ENCODE data around the gene TBC1D17. TPM values are rescaled to one million over a fixed set of nuclear protein-coding genes. Genes with fewer than 3 reads are reported as not detected.
A peak's percentile ranks its signal among the peaks of the same experiment; 100 is the strongest.

The TBC1D17 gene
- total and polyA plus RNA-seq, 10 of the 15 experiments (the other 5 are each of a cell fraction or from before 2014, with no cell fraction given): 0.42 to 20.4 (median 11.2) TPM

GRCh38 chr19:49894011-49894664 is 16.6 kb downstream of the TBC1D17 start:
- WGBS (ENCODE audit: insufficient coverage, insufficient replicate concordance, low lambda C conversion rate, missing lambda C conversion rate): 62% methylated on average over 18 of the region's 18 CpGs
- ATAC-seq (no peak), DNase-seq (ENCODE audit: low read depth, low spot score) (no peak), FAIRE-seq (no peak)
- in situ Hi-C loops (cut with MboI) (loop anchor here (25.0 kb wide), 1 partner anchor 1257 kb away; the partner anchor contains the start of genes CA11 and DBP), intact Hi-C loops (cut with micrococcal nuclease; ENCODE audit: unreplicated experiment) (no loop called here)
- Histone ChIP-seq H3K36me3 (ENCODE audit: control insufficient read depth in 2 of 2, insufficient read depth in 2 of 2, low read length in 1 of 2) (peaks cover 0 to 9% of the 10 kb centered on the region in 2 experiments; a peak in 3 of 4 replicates), H3K27me3 (replicated peaks in 1 of 2; ENCODE audit: control insufficient read depth in 2 of 2, insufficient read depth in 2 of 2, low read length in 1 of 2) (no peaks in the 10 kb centered on the region), H3K9me3 (replicated peaks; ENCODE audit: control insufficient read depth, insufficient read depth, low read length) (no peaks in the 10 kb centered on the region; the same call in 2 of the 3 replicates), H3K4me3 (peak overlapping the region; percentile 77), H3K4me1 (ENCODE audit: control insufficient read depth, insufficient read depth, low read length) (peaks cover 46% of the 10 kb centered on the region), H3K27ac (ENCODE audit: control insufficient read depth, insufficient read depth) (peak overlapping the region; percentile 91), H3K4me2 (ENCODE audit: control insufficient read depth, insufficient read depth) (peak overlapping the region; percentile 86), H2AFZ (ENCODE audit: control insufficient read depth, low read depth, low read length) (no peak overlapping the region), H4K20me1 (ENCODE audit: control insufficient read depth, insufficient read depth) (no peaks in the 10 kb centered on the region), H3K9ac (ENCODE audit: control insufficient read depth, insufficient read depth, low read length) (peak overlapping the region; percentile 78), H3K79me2 (ENCODE audit: control insufficient read depth, insufficient read depth, low read length) (peaks cover 49% of the 10 kb centered on the region)
- ChIA-PET POLR2A (interaction anchor here (0.6 to 8.2 kb wide), 11 partner anchors 13 to 277 kb away, joined by 3 to 116 read pairs (median 7); partner anchors contain the start of genes ATF5, NUP62 and PNKP), SMC1A (ENCODE audit: uncharacterized antibody, unreplicated experiment) (interaction anchor here (1.2 to 7.3 kb wide), 5 partner anchors 11 to 34 kb away, joined by 3 to 110 read pairs (median 9); partner anchors contain the start of genes ATF5 and NUP62), RAD21 (ENCODE audit: unreplicated experiment) (interaction anchor here (0.6 to 5.4 kb wide), 9 partner anchors 13 to 1877 kb away, joined by 3 to 66 read pairs (median 3); partner anchors contain the start of genes AKT1S1, ATF5, NUP62 and TBC1D17), CTCF (interaction anchor here (0.9 to 6.3 kb wide), 5 partner anchors 10 to 34 kb away, joined by 3 to 71 read pairs (median 7); partner anchors contain the start of gene ATF5)
- TF ChIP-seq YY1 (IDR thresholded peaks at IDR 0.05; ENCODE audit: low read depth, low read length) (no peak), CEBPB (IDR thresholded peaks at IDR 0.05; ENCODE audit: borderline replicate concordance in 1 of 2, low read depth in 2 of 2, low read length in 2 of 2) (no peak), MLLT1 (IDR thresholded peaks at IDR 0.05) (peak; percentile 72), CBFB (IDR thresholded peaks at IDR 0.05; ENCODE audit: low read depth) (no peak), POLR2A (IDR thresholded peaks at IDR 0.05; ENCODE audit: low read depth, low read length) (0 out of 2 replicates have a peak, but pooled peaks have one; percentile 21)
- no TSS peak for BruUV-seq (replicated peaks)
